Left ventricle myocardium inferior (tissue), 1 donor: ENCODE data around the gene KRTAP4-2. TPM values are rescaled to one million over a fixed set of nuclear protein-coding genes. Genes with fewer than 3 reads are reported as not detected.
"Not testable (repeated sequence)": the region's sequence is repeated elsewhere in the genome, so short reads cannot be mapped to it uniquely, and the experiment has no call there.

Experiments
- DNase-seq: peaks from one replicate; pipeline ENCODE4 v3.0.0-alpha.2; 2020
- H3K27ac ChIP-seq: fragments of 200-600 bp; replicated peaks from 2 replicates; pipeline ENCODE4 v1.8.0; 2021
- H3K27me3 ChIP-seq: fragments of 200-600 bp; 2 replicates; pipeline ENCODE4 v1.8.0; 2021; ENCODE audit warnings: low read depth
- H3K36me3 ChIP-seq: fragments of 200-600 bp; 2 replicates; pipeline ENCODE4 v1.8.0; 2021
- H3K4me1 ChIP-seq: fragments of 200-600 bp; 2 replicates; pipeline ENCODE4 v1.8.0; 2021
- H3K4me3 ChIP-seq: fragments of 200-600 bp; 2 replicates; pipeline ENCODE4 v1.8.0; 2021; ENCODE audit warnings: mild to moderate bottlenecking, moderate library complexity
- H3K9me3 ChIP-seq: fragments of 200-600 bp; replicated peaks from 2 replicates; pipeline ENCODE4 v1.8.0; 2021
- CTCF ChIP-seq: fragments of 200-600 bp; IDR thresholded peaks from 2 replicates; pipeline ENCODE4 v1.8.0; 2021; ENCODE audit warnings: antibody characterized with exemption, mild to moderate bottlenecking, borderline replicate concordance
- intact Hi-C: fragments of 100-400 bp; cut with micrococcal nuclease; formaldehyde crosslinking; loops from one replicate; pipeline ENCODE4 v1.11.0; 2022
- total RNA-seq: library from RNA; stranded (reverse); fragmentation: NEBNext Ultra II Directional; extraction: Animal tissue kit (Norgen Biotek cat#: 25700); gene quantifications from one replicate; pipeline ENCODE4 v1.2.1, GENCODE V29; 2021
- donor health status: DM: no; HTN: yes; CAD: no; lungs with severe emphysema.

KRTAP4-2 gene
- total RNA-seq, 1 donor from 2014 or later = not detected

- Histone ChIP-seq H3K36me3 (no peaks in the 10 kb centered on the region), H3K27ac (no peak overlapping the region), H3K9me3 (peaks cover 30% of the 10 kb centered on the region), H3K27me3 (peaks cover 32% of the 10 kb centered on the region), H3K4me3 (no peak overlapping the region), H3K4me1 (no peaks in the 10 kb centered on the region)
- no peak for DNase-seq
- intact Hi-C loops = no loop called here
- TF ChIP-seq CTCF = no peak
Observed at GRCh38 chr17:41145261-41145660, 32.8 kb downstream of the KRTAP4-2 start.

GRCh38 chr17:41144846-41145245, 33.2 kb downstream of the KRTAP4-2 start:
- Histone ChIP-seq H3K27ac (no peak overlapping the region), H3K4me1 (no peaks in the 10 kb centered on the region), H3K27me3 (peaks cover 32% of the 10 kb centered on the region), H3K9me3 (peaks cover 34% of the 10 kb centered on the region), H3K36me3 (no peaks in the 10 kb centered on the region), H3K4me3 (no peak overlapping the region)
- DNase-seq = no peak
- no peak for TF ChIP-seq CTCF
- intact Hi-C loops = no loop called here

GRCh38 chr17:41141361-41141760, 36.7 kb downstream of the KRTAP4-2 start:
- intact Hi-C loops = no loop called here
- Histone ChIP-seq H3K36me3 (no peaks in the 10 kb centered on the region), H3K9me3 (peaks cover 40% of the 10 kb centered on the region), H3K4me3 (no peak overlapping the region), H3K27ac (no peak overlapping the region), H3K4me1 (no peaks in the 10 kb centered on the region), H3K27me3 (peaks cover 23% of the 10 kb centered on the region)
- no peak for TF ChIP-seq CTCF
- DNase-seq = no peak

- no peaks in the 10 kb centered on the region for H3K4me1 ChIP-seq
- TF ChIP-seq CTCF = no peak
- H3K4me3 ChIP-seq = no peak within 1 kb of the TSS
- H3K27me3 ChIP-seq = peaks cover 23% of the 10 kb centered on the region
- H3K27ac ChIP-seq = no peak within 1 kb of the TSS
- no peak for DNase-seq
- peaks cover 41% of the 10 kb centered on the region for H3K9me3 ChIP-seq
- H3K36me3 ChIP-seq = no peaks in the 10 kb centered on the region
- intact Hi-C loops = no loop called here
Observed at GRCh38 chr17:41140360-41141131, 37.5 kb downstream of the KRTAP4-2 start, which contains the start of gene KRTAP4-6. TSS of gene KRTAP4-6 (minus strand) at chr17:41140544. CDS start at chr17:41140487, 57 bp downstream.

- DNase-seq, intact Hi-C loops, H3K36me3 ChIP-seq, H3K4me3 ChIP-seq, H3K27ac ChIP-seq, H3K4me1 ChIP-seq: not testable (repeated sequence)
- peaks cover 23% of the 10 kb centered on the region for H3K27me3 ChIP-seq
- H3K9me3 ChIP-seq = peaks cover 41% of the 10 kb centered on the region
Observed at GRCh38 chr17:41139865-41140264, 38.2 kb downstream of the KRTAP4-2 start.
